HK-2 (cell line): Measurements from ENCODE around the gene SLC25A42.

Experiments
- DNase-seq: peaks from one replicate; pipeline ENCODE4 v3.0.0-alpha.2; 2018; ENCODE audit not compliant: unreplicated experiment

Gene SLC25A42

DNA sequence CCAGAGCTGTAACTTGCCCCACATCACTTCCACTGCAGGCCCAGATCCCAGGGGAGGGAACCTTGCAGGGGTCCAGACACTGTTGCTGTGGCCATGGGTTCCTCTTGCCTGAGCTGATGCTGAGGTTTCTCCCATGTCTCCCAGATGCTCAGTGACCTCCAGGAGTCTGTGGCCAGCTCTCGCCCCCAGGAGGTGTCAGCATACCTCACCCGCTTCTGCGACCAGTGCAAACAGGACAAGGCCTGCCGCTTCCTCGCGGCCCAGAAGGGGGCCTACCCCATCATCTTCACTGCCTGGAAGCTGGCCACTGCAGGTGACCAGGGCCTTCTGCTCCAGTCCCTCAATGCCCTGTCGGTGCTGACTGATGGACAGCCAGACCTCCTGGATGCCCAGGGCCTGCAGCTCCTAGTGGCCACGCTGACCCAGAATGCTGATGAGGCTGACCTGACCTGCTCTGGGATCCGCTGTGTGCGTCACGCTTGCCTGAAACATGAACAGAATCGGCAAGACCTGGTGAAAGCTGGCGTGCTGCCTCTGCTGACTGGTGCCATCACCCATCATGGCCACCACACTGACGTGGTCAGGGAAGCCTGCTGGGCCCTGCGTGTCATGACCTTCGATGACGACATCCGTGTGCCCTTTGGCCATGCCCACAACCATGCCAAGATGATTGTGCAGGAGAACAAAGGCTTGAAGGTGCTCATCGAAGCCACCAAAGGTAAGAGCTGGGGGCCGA lies 12.1 kb upstream of the SLC25A42 start:
- no peak for DNase-seq

DNA sequence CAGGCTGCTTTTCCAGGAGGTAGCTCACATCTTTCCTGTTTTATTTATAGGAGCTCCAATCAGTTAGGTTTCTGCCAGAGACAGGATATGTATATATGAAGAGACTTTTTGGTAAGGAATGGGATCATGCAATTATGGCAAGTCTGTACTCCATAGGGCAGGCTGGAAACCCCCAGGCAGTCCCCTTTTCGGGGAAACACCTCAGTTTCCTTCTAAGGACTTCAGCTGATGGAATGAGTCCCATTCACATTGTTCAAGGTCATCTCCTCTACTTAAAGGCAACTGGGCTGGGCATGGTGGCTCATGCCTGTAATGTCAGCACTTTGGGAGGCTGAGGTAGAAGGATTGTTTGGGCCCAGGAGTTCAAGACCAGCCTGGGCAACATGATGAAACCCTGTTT lies 10.9 kb upstream of the SLC25A42 start:
- no peak for DNase-seq

DNA sequence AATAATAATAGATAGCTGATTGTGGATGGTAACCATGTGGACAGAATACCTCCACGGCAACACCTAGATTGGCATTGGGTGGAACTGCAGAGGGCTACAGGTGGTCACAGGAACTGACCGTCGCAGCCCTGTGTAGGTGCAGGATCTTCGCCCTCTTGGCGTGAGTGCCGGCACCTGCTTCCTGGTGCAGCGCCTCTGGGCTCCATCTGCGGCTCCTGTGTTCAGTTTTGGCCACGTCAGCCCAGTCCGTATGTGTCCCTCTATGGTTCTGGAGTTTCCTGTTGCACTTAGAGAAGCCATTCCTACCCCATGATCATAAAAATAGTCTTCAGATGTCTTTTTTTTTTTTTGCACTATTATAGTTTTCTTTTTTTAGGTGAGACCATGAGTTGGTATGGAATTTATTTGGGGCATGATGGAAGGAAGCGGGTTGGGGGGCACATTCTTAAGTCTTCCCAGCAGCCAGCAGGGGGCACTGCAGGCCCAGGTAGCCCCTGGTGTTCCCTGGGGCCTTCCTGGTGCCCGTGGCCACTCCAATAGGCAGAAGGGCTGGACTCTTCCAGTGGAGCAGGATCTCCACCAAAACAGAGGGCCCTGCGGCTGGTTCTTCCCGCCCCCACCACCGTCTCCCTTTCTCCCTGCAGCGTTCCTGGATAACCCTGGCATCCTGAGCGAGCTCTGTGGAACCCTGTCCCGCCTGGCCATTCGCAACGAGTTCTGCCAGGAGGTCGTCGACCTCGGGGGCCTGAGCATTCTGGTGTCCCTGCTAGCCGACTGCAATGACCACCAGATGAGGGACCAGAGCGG lies 10.1 kb upstream of the SLC25A42 start:
- DNase-seq = no peak

DNA sequence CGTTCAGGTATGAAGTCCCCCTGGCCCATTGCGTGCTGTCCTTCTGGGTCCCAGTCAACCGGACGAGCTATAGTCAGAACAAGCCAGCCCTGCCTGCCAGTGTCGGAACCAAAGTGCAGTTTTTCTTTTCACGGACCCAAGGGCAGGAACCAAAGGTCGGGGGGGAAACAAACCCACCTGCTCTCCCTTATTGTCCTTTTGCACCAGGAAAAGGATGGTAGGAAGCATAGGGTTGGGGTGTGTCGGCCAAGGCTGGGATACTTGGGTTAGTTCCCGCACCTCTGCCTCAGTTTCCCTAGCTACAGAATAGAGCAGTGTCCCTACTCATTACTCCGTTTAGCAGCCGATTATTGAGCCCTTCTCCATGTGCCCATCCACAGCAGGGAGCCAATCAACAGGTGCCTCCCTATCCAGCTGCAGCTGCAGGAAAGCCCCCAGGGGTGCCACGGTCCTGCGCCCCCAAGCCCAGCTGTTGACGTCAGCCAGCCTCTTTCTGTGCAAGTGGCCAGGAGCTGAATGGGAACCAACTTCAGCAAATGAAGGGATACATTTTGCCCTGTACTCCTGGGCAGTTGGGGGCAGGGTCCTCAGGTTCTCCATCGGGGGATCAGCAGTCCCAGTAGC lies 9.4 kb upstream of the SLC25A42 start:
- DNase-seq = no peak

DNA sequence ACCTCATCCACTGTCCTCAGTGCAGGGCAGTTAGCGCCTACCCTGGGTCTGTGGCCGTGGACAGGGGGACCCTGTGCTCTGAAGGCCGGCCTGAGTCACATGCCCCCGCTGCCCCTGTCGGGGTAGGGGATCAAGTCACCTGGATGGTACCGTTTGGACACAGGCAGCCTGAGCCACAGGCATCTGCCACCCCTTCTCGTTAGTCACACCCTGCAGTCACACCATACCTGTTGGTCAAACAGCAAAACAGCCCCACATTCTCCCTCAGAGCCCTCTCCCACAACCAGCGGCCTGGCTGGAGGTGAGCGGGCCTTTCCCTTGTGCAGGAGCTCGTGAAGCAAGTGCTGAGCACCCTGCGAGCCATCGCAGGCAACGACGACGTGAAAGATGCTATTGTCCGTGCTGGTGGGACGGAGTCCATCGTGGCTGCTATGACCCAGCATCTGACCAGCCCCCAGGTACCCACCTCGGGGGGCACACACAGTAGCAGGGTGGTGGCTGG lies 8.8 kb upstream of the SLC25A42 start:
- DNase-seq = no peak

DNA sequence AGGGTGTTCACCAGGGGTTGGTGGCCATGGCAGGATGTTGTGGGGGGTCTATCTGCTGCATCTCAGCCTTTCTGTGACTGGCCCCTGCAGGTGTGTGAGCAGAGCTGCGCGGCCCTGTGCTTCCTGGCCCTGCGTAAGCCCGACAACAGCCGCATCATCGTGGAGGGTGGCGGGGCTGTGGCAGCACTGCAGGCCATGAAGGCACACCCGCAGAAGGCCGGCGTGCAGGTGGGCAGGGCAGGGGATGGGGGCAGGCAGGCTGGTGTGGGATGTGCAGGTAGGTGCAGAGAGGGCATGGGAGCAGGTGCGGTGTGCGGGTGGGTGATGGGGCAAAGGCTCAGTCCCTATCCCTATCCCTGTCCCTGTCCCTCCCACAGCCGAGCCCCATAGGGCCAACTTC lies 8.1 kb upstream of the SLC25A42 start:
- no peak for DNase-seq

DNA sequence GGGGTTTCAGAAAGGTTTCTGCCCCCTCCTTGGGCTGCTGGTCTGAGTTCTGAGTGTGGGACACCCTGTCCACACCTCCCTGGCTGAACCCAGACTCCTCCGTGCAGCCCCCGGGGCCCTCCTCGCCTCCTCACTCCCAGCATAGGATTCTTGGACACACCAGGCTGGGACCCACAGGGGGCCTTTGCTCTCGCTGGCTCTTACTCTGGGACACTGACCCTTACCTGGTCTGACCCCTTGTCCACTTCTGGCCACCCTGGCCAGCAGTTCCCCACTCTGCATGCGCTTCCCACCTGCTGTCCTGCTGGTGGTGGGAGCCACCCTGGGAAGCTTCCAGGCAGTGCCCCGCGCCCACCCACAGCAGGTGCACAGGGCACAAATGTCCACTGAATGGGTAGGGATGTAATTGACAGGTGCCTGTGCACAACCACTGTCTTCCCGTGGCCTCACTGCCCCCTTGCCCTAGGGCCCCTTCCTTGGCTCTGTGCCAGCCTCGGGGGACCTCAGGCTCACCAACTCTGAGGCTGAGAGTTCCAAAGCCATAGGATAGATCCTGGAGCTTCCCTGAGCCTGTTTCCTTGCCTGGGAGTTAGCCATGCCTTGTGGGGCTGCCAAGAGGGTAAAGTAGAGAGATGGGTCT lies 7.0 kb upstream of the SLC25A42 start:
- DNase-seq = no peak

DNA sequence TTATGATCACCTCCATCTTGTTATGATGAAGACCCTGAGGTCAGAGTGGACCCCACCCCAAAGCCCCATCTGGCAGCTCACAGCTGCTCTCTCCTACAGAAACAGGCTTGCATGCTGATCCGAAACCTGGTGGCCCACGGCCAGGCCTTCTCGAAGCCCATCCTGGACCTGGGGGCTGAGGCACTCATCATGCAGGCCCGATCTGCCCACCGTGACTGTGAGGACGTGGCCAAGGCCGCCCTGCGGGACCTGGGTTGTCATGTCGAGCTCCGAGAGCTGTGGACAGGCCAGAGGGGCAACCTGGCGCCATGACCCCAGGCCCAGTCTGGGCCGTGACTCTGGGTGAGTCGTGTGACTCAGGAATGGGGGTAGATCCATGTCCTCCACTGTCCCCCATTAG lies 6.5 kb upstream of the SLC25A42 start:
- no peak for DNase-seq

DNA sequence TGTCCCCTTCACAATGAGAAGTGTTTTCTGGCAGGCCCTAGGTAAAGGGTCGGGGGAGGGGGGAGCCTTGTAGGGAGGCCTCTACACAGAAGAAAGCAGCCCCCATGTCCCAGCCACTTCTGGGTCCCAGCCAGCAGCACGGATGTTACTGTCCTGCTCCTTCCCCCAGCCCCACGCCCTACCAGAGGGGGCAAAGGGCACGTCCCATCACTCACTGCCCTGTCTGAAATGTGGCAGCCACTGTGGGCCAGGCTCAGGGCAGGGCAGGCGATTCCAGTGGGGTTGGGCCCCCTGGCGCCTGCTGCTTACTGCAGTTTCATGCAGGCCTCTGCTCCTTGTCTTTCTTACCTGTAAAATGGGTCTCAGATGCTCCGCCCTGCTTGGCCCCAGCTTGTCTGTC lies 6.1 kb upstream of the SLC25A42 start:
- no peak for DNase-seq

DNA sequence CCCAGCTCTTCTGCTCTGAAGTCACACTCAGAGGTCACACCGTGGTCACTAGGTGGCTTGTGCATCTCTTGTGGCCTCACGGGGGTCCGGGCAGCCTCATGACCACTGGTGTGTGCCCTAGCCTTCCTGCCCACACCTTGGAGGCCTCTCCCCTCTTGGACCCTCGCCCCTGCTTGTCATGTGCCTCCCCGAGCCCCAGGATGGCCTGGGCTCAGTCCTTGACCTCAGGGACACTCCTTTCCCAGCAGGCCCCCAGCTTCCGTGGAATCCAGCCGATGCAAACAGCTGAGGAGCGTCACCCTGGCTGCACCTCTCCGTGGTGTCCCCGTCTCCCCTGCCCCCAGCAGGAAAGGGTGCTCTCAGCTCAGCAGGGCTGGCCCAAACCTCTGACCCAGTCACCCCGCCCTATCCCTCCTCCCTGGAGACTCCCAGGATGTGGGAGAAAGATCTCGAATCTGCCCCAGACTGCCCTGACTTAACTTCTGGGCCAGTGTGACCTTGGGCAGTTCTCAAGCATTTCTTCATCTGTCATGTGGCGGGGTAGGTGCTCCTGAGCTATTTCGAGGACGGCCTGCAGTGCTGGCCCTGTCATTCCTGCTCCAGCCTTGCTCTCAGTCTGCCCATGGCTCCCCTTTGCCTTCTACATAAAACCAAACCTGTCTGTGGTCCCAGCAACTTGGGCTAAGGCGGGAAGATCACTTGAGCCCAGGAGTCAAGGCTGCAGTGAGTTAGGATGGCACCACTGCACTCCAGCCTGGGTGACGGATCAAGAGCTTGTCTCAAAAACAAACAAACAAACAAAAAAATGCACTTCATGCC lies 4.6 kb upstream of the SLC25A42 start:
- no peak for DNase-seq

DNA sequence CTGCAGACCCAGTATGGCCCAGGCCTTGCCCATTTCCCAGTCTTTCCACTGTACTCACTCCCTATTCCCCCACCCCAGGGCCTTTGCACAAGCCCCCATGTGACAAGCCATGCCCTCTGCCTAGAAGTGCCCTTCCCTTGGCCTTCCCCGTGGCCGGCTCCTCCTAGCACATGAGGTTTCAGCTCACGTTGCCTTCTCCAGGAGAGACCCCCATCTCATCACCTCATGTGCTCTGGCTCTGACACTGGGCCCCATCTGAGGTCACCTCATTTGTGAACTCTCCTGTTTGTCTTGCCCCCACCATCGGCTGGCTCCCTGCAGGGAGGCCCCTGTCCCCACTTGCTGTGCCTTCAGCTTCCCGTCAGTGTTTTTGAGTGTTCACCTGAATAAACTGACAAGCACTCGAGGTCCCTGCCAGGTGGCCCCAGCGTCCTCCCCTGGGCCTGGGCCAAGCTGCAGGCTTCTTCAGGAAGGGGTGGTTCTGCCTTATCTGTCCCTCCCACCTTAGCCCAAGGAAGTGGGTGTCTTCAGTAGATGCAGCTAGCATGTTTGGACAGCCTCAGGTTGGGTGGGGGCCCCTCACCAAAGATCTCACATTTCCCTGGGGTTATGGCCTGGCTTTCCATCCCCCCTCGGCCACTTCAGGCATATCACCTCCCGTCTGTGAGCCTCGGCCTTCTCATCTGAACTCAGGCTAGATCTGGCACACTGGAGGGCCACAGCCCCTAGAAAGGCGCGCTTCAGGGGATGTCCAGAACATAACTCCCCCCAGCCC lies 3.8 kb upstream of the SLC25A42 start:
- no peak for DNase-seq

DNA sequence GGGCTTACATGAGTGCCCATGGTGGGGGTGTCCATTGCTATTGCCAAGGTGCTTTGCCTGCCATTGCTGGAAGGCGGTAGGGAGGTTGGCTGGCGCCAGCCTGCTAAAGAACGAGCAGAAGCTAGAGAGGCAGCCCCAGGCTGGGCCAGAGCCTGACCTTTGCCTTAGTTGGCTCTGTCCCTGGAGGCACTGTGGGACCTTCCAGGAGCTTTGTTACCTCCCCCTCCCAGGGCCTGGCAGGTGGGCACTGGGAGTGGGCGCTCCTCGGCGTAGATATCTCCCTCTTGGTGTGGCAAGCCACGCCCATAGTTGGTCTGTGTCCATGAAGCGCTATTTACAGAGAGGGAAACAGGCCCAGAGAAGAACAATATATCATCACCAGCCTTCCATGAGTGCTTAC lies 2.3 kb upstream of the SLC25A42 start:
- DNase-seq = no peak

DNA sequence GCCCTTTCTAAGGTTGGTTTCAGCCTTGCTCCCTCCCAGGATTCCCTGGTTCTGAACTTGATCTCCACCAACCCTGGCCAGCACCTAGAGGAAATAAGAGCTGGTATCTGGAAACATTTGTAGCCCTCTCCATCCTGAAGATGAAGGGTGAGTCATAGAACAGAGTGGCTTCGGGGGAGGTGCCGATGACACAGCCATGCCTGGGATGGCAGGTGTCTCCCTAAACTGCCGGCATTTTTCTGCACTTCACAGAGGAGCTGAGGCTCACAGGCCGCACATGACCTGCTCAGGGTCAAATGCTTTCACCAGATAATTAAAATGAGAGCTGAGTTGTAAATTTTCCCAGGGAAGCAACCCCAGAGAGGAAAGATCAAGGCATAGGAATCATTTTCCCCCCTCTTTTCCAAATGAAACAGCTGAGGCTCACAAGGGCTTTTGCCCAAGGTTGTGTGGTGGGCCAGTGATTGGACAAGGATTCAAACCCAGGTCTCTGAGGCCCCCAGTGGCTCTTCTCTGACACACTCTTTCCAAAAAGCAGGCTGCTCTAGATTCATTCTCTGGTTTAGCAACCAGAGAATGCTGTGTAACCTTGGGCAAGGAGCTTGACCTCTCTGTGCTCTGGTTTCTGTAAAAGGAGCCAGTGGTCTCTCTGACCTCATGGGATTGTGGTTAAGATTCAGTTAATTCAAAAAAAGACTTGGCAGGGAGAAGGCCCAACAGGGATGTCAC lies 1.2 kb upstream of the SLC25A42 start:
- peak; percentile 47 for DNase-seq

DNA sequence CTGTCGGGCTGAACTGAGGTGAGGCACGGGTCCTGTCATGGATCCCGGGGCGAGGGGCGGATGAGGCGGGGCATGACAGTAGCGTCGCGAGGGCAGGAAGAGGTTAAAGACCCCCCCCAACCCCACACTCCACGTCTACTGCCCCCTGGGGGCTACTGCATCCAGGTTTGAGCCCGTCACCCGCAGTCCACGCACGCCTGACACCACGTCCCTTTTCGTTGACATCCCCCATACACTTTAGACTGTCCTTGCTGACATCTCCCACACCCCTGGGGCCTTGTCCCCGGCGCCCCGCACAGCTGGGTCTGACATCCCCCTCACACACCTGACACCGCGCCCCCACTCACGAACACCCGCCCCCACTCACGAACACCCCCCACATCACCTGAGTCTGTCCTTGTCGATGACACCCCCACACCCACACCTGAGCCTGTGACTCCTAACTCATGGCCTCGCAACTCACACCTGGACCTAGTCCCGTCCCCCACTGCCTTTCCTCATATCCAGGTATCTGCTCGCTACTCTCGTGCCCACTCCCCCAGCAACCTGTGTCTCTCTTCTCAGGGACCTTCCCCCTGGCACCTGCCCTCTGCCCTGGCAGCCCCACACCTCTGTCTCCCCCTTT lies 416 bp downstream of the SLC25A42 start:
- DNase-seq = no peak

DNA sequence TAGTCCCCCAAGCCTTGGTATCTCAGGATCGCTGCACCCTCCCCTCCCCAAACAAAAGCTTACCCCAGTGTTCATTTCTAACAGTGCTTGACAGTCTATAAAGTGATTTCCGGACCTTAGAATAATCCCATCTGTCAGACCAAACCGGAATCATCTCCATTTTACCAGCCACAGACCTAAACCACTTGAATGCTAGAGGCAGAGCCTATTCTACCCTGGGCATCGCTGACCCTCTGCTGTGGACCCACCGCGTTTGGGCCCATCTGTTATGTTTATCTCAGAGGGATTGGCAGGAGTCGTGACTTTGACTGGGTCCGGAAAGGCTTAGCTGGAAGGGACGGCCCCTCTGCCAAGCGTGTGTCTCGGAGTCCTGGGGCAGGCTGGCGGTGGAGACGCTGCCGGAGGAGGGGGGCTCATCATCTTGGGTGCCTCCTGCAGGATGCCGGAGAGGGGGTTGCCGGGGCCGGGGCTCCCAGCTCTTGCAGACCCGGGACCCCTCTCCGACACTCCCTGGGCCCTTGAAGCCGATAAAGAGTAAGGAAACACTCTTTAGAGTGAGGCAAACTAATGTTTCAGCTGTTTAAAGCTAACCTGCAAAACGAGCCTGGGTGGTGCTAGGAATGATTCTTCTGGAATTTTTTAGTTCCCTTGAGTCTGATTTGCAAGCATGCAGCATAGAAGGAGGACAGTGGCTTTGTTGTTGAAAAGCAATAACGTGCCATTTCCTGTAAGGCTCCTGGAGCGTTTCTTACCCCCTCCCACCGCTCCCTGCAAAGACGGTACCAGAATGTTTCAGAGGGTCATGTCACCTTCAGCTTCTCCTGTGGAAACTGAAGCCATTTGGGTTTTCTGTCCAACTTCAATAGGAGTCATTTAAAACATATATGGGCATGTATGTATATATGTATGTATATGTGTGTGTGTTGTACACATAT lies 1.3 kb downstream of the SLC25A42 start:
- no peak for DNase-seq

DNA sequence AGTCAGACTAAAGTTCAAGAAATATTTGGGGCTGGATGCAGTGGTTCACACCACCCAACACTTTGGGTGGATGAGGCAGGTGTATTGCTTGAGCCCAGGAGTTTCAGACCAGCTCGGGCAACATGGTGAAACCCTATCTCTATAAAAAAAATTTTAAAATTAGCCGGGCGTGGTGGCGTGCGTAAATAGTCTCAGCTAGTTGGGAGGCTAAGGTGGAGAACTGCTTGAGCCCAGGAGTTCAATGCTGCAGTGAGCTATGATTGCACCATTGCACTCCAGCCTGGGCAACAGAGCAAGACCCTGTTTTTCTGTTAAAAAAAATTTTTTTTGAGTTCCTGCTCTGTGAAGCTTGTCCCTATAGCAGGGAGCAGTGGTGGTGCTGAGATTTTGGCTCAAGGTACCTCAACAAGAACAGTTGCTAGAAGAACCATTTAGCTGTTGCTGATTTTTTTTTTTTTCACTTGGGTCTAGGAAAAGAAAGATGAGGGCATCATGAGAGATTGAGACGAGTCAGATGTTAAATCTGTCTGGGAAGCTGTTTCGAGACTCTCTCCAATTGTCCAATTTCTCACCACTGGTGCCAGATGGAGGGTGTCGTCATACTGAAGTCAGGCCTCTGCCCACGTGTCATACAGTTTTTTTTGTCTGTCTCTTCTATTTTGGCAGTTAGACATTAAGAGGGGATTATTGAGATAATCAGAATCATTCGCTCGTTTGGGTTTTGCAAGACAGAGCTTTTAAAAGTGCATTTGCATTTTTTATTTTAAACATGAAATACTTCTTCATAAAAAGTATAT lies 3.7 kb downstream of the SLC25A42 start:
- no peak for DNase-seq
